Keratinocyte (primary cell): ENCODE data around the gene SECTM1.

Experiments
- EZH2 ChIP-seq: IDR thresholded peaks from one replicate; pipeline ENCODE4 v1.6.1; 2012; ENCODE audit warnings: inconsistent platforms, mild to moderate bottlenecking, low read length, moderate library complexity
- TF ChIP-seq, protein P1 (sequence below), 3 experiments: IDR thresholded peaks in 1 of 3; conservative IDR thresholded peaks in 1 of 3; optimal IDR thresholded peaks in 1 of 3; 2 replicates in 2 of 3; 3 replicates in 1 of 3; pipeline versions ENCODE3 to v1.5.1; 2011; ENCODE audit warnings: low read length in 3 of 3, mild to moderate bottlenecking in 3 of 3, moderate library complexity in 2 of 3, control low read depth in 1 of 3, inconsistent platforms in 1 of 3; ENCODE audit not compliant: insufficient read depth in 2 of 3; ENCODE audit errors: extremely low read depth in 1 of 3

DNA sequence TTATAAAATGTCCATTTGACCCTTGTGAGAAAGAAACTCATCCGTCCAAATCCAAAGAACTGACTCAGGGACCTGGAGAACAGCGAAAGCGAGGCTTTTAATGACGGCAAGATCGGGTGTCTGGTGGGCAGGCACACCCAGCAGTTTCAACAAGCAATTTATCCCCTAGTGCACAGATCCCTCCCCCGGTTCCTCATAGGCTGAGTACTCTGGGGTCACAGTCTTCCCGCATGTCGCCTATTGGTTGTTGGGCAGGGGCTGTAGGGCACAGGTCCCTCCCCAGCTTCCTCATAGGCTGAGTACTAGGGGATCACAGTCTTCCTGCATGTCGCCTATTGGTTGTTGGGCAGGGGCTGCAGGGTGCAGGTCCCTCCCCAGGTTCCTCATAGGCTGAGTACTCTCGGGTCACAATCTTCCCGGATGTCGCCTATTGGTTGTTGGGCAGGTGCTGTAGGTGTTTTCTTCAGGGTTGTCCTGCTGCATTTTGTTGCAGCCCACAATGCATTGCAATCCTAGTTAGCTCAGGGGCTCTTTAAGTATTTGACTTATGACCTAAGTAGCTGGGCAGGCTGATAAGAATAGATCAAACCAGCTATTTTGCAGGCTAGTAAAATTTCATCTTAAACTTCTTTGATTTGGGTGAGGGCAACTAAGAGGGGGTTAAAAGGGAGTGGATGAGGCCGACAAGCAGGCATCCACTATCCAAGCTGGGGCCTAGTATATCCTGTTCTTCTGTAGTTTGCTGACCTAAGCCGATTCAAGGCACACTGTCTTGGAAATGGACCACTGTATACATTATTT lies 34.4 kb upstream of the SECTM1 start:
- TF ChIP-seq, protein P1, sequence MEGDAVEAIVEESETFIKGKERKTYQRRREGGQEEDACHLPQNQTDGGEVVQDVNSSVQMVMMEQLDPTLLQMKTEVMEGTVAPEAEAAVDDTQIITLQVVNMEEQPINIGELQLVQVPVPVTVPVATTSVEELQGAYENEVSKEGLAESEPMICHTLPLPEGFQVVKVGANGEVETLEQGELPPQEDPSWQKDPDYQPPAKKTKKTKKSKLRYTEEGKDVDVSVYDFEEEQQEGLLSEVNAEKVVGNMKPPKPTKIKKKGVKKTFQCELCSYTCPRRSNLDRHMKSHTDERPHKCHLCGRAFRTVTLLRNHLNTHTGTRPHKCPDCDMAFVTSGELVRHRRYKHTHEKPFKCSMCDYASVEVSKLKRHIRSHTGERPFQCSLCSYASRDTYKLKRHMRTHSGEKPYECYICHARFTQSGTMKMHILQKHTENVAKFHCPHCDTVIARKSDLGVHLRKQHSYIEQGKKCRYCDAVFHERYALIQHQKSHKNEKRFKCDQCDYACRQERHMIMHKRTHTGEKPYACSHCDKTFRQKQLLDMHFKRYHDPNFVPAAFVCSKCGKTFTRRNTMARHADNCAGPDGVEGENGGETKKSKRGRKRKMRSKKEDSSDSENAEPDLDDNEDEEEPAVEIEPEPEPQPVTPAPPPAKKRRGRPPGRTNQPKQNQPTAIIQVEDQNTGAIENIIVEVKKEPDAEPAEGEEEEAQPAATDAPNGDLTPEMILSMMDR (optimal IDR thresholded peaks at IDR 0.05 in 1 of 3, IDR thresholded peaks at IDR 0.05 in 1 of 3, conservative IDR thresholded peaks at IDR 0.05 in 1 of 3; ENCODE audit: extremely low read depth in 1 of 3, insufficient read depth in 2 of 3, low read length in 3 of 3): no peak
- TF ChIP-seq EZH2: no peak
